ENCODE measurements around the gene ZFP91.

DNA sequence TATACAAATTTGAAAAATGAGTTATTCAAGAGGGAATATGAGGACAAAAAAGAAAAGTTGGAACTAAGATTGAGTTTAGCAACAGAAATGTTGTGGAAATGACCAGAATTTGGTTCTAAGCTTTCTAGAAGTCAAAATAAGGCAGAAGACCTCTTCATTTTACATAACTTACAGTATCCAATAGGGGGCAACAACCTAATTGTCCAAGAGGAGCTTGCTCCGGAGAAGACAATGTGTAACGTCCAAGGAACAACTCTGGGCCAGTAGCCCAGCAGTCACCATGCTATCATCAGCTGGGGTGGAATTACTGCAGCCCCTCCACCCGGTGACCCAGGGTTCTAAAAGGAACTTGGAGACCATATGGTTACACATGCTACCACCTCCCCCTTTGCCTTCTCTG lies 57.7 kb downstream of the ZFP91 start:
- TF ChIP-seq SUZ12 (IDR thresholded peaks at IDR 0.05) (no peak), FOXM1 (IDR thresholded peaks at IDR 0.05; ENCODE audit: borderline replicate concordance) (no peak)
